ENCODE results near the gene SH3PXD2A.
A peak's percentile ranks its signal among the peaks of the same experiment; 100 is the strongest.

The SH3PXD2A gene

DNA sequence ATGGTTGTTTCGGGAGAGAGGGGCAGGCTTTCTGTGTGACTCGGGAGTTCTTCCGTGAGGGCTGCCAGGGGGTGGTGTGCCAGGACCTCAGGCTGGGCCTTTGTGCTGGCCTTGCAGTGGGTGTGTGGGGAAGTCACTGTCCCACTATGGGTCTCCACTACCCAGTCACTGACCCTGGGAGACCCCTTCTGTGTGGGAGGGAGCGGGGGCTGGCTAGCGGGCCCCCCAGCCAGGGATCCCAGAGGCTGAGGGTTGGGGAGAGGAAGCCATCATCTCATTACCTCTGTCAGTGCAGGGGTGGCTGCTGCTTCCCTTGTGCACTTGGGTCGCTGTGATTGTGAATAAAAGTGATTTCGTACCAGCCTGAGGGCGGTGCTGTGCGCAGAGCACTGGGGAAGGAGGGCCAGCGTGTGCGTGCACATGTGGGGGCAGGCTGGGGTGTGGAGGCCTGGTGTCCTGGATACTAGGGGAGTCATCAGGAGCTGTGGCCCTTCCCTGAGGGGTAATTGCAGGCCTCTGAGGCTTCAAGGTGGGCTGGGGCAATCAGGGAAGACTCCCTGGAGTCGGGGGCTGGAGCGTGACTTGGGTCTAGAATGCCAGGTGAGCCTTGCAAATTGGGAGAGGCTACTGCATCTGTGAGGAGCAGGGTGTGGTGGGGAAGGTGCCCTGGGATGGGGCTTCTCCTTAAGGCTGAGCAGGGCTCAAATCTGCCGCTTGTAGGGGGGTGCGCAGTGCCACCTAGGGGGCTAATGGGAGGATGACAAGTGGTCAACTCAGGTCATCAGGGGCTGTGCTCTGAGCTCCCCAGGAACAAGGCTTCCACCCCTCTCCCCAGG, 263.0 kb downstream of the SH3PXD2A start:
- Mint-ChIP-seq H3K27me3 (no peaks in the 10 kb centered on the region), H3K36me3 (ENCODE audit: low read depth) (no peaks in the 10 kb centered on the region), H3K4me1 (ENCODE audit: low read depth) (no peaks in the 10 kb centered on the region), H3K9me3 (no peaks in the 10 kb centered on the region), H3K4me3 (no peak overlapping the region), H3K27ac (no peak overlapping the region)
- peak; percentile 56 for DNase-seq

DNA sequence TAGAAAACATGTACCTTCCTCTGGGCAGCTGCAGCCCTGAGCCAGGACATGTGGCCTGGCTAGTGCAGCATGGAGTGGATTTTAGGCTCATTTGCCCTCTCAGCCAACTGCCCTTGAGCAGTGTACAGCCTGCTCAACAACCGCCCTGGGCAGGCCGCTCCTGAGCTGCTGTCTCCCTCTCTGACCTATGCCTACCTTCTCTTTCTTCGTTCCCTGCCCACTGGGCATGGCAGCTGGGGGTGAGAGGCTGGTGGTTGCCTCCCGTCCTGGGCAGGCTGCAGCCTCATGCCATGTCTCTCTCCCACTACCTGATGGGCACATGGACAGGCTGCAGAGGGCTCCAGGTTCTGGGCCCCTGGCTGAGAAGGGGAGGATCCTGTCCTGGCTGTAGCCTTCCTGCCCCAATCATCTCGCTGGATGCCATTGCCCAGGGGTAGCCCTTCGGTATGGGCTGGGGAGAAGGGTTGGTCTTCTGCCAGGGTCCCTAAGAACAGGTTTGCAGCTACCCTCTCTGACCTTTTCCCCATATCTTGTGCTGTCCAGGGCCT, 264.6 kb downstream of the SH3PXD2A start:
- Mint-ChIP-seq H3K4me1 (ENCODE audit: low read depth) (peaks cover 1% of the 10 kb centered on the region), H3K27ac (no peak overlapping the region), H3K27me3 (no peaks in the 10 kb centered on the region), H3K4me3 (no peak overlapping the region), H3K9me3 (no peaks in the 10 kb centered on the region), H3K36me3 (ENCODE audit: low read depth) (no peaks in the 10 kb centered on the region)
- DNase-seq = no peak

DNA sequence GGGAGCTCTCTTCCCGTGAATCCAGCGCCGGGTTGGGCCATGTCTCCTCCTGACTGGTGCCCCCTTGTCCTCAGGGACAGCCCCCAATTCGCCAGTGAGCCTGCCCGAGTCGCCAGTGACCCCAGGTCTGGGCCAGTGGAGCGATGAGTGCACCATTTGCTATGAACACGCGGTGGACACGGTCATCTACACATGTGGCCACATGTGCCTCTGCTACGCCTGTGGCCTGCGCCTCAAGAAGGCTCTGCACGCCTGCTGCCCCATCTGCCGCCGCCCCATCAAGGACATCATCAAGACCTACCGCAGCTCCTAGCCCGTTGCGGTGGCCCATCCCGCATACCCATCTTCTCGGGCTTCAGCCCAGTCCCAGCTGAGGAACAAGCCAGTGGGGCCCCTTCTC, 265.3 kb downstream of the SH3PXD2A start:
- no peaks in the 10 kb centered on the region for H3K9me3 Mint-ChIP-seq
- H3K4me3 Mint-ChIP-seq = no peak overlapping the region
- no peaks in the 10 kb centered on the region for H3K36me3 Mint-ChIP-seq (ENCODE audit: low read depth)
- H3K27me3 Mint-ChIP-seq = no peaks in the 10 kb centered on the region
- peaks cover 5% of the 10 kb centered on the region for H3K4me1 Mint-ChIP-seq (ENCODE audit: low read depth)
- no peak overlapping the region for H3K27ac Mint-ChIP-seq
- DNase-seq = no peak

DNA sequence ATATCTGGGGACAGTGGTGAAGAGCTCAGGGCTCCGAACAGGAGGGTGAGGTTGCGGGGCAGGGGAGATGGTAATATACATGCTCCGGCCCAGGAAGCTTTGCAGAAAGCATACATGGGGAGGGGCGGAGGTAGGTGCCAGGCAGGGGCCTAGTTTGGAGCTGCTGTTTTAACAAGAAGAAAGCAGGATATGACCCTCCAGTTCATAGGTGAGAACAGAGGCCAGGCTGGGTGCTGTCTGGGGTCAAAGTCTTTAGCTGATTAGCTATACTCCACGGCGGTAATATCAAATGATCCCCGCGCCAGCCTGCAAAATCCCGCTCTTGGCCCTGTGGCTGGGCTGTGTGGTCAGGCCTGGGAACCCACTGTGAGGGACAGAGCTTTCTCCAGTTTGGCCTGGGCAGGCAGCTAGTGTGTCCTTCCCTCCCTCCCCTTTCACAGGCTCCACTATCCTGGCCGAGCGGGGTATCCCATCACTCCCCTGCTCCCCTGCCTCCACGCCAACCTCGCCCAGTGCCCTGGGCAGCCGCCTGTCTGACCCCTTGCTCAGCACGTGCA, 266.2 kb downstream of the SH3PXD2A start:
- Mint-ChIP-seq H3K36me3 (ENCODE audit: low read depth) (no peaks in the 10 kb centered on the region), H3K27ac (no peak overlapping the region), H3K9me3 (no peaks in the 10 kb centered on the region), H3K4me1 (ENCODE audit: low read depth) (peaks cover 7% of the 10 kb centered on the region), H3K4me3 (no peak overlapping the region), H3K27me3 (no peaks in the 10 kb centered on the region)
- no peak for DNase-seq

DNA sequence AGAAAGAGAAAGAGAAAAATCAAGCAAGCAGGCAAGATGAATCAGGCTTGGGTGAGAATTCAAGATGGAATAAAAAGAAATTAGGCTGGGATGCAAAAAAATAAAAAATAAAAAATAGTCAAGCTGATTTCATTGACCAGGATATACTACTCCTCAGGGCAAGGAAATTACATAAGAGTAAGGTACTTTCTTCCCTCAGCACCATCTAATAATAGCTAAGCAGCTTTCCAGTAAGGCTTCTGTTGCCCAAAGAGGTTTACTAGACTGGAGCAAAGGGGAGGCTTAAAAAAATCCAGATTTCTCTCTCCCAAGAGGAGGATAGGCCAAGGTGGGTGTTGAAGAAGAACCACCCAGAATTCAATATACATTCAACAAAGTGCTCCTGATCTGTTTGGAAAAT, 268.3 kb downstream of the SH3PXD2A start:
- Mint-ChIP-seq H3K9me3 (no peaks in the 10 kb centered on the region), H3K27ac (no peak overlapping the region), H3K27me3 (no peaks in the 10 kb centered on the region), H3K4me3 (no peak overlapping the region), H3K4me1 (ENCODE audit: low read depth) (peaks cover 12% of the 10 kb centered on the region), H3K36me3 (ENCODE audit: low read depth) (no peaks in the 10 kb centered on the region)
- no peak for DNase-seq

DNA sequence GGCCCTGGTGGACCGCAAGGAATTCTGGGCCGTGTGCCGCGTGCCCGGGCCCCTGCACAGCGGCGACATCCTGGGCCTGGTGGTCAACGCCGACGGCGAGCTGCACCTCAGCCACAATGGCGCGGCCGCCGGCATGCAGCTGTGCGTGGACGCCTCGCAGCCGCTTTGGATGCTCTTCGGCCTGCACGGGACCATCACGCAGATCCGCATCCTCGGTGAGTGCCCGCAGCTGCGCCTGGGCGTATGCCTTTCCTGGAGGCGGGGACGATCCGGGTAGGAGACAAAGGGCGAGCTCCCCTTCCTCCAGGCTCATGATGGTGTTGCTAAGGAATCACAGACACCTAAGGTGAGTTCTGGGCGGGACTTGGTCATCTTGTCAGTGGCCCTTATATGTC, 270.4 kb downstream of the SH3PXD2A start:
- peak overlapping the region; percentile 66 for H3K4me3 Mint-ChIP-seq
- H3K9me3 Mint-ChIP-seq = no peaks in the 10 kb centered on the region
- no peak for DNase-seq
- peaks cover 12% of the 10 kb centered on the region for H3K4me1 Mint-ChIP-seq (ENCODE audit: low read depth)
- H3K27ac Mint-ChIP-seq = peak overlapping the region; percentile 8
- H3K27me3 Mint-ChIP-seq = no peaks in the 10 kb centered on the region
- no peaks in the 10 kb centered on the region for H3K36me3 Mint-ChIP-seq (ENCODE audit: low read depth)

DNA sequence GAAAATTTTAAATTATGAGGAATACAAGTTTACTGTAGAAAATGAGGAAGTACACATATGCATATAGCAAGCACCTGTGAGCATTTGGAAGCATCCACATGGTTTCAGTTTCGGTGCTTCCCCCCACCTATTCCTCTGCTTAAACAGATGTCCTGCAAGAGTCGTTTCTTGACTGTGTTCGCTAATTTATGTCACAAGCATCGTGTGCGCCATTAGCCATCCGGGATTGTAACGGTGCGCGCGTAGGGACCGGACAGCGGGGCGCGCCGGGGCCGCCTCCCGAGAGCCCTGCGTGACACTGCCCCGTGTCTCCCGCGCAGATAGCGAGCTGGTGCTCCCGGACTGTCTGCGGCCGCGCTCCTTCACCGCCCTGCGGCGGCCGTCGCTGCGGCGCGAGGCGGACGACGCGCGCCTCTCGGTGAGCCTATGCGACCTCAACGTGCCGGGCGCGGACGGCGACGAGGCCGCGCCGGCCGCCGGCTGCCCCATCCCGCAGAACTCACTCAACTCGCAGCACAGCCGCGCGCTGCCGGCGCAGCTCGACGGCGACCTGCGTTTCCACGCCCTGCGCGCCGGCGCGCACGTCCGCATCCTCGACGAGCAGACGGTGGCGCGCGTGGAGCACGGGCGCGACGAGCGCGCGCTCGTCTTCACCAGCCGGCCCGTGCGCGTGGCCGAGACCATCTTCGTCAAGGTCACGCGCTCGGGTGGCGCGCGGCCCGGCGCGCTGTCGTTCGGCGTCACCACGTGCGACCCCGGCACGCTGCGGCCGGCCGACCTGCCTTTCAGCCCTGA, 271.0 kb downstream of the SH3PXD2A start:
- Mint-ChIP-seq H3K36me3 (ENCODE audit: low read depth) (no peaks in the 10 kb centered on the region), H3K9me3 (no peaks in the 10 kb centered on the region), H3K4me1 (ENCODE audit: low read depth) (peaks cover 12% of the 10 kb centered on the region), H3K4me3 (peak overlapping the region; percentile 72), H3K27me3 (no peaks in the 10 kb centered on the region), H3K27ac (peak overlapping the region; percentile 71)
- peak; percentile 77 for DNase-seq

DNA sequence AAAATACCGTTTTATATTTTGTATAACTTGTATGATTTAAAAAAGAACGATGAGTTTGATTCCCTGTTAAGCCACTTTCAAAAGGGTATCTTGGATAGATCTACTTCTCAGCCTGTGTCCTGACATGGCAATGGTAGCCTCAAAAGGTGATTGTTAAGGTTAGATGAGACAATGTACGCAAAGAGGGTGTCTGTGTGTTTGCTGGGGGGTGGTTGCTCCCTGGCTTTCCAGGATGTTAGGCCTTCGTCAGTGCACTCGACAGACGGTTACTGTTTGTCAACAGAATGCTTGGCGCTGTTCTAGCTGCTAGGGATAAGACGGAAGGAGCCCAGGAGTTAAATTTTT, 271.5 kb downstream of the SH3PXD2A start:
- DNase-seq = peak; percentile 41
- Mint-ChIP-seq H3K9me3 (no peaks in the 10 kb centered on the region), H3K4me1 (ENCODE audit: low read depth) (peaks cover 12% of the 10 kb centered on the region), H3K36me3 (ENCODE audit: low read depth) (no peaks in the 10 kb centered on the region), H3K27ac (peak overlapping the region; percentile 71), H3K4me3 (peak overlapping the region; percentile 72), H3K27me3 (no peaks in the 10 kb centered on the region)

DNA sequence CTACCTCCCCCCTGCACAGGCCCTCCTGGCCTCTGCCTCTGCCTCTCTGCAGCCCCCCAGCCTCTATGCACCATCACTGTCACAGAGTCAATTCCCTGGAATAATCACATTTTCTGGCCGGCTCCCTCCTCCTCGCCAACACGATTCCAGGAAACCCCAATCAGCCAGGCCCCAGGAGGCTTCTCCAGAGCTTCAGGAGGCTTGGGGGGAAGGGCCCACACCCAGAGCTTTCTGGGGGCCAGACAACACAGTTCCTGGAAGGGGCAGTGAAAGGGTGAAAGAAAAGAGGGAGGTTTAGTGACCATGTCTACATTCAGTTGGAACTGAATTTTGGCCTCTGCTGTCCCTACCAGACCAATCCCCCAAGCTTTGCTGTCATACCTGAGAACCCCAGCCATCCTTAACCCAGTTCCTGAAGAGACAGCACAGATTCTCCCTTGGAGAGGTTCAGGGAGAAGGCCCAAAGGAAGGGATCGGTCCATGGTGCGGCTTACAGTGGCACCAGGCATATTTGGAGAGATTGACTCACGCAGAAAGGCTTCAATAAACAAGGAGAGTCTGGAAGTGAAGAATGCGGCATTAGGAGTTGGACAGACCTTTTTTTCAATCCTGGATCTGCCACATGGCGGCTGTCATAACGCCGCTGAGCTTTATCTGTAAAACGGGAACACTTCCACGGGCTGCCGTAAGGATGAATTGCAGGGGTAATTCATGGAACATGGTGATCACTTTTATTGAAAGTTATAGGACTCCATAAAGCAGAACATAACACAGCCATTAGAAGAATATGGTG, 272.8 kb downstream of the SH3PXD2A start:
- Mint-ChIP-seq H3K36me3 (ENCODE audit: low read depth) (no peaks in the 10 kb centered on the region), H3K9me3 (no peaks in the 10 kb centered on the region), H3K4me3 (no peak overlapping the region), H3K27ac (no peak overlapping the region), H3K4me1 (ENCODE audit: low read depth) (peaks cover 12% of the 10 kb centered on the region), H3K27me3 (no peaks in the 10 kb centered on the region)
- DNase-seq = no peak

DNA sequence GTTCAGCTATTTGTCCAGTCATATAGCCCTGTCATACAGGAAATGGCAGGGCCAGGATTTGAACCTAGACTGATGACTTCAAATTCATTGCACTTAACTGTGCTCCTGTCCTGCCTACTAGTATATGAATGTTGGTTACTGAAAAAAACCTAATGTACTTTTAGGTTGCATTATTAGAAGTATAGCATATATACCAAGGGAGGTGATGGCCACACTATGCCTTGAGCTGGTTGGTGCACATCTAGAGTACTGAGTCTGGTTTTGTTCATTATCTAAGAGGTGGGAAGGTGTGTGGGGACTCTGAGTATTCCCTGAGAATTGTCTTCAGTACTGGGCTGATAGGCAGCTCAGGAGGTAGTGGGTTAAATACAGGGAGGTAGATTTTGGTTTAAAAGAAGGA, 273.9 kb downstream of the SH3PXD2A start:
- H3K4me1 Mint-ChIP-seq (ENCODE audit: low read depth) = peaks cover 12% of the 10 kb centered on the region
- no peaks in the 10 kb centered on the region for H3K36me3 Mint-ChIP-seq (ENCODE audit: low read depth)
- DNase-seq = no peak
- H3K4me3 Mint-ChIP-seq = no peak overlapping the region
- H3K27ac Mint-ChIP-seq = no peak overlapping the region
- no peaks in the 10 kb centered on the region for H3K27me3 Mint-ChIP-seq
- no peaks in the 10 kb centered on the region for H3K9me3 Mint-ChIP-seq

DNA sequence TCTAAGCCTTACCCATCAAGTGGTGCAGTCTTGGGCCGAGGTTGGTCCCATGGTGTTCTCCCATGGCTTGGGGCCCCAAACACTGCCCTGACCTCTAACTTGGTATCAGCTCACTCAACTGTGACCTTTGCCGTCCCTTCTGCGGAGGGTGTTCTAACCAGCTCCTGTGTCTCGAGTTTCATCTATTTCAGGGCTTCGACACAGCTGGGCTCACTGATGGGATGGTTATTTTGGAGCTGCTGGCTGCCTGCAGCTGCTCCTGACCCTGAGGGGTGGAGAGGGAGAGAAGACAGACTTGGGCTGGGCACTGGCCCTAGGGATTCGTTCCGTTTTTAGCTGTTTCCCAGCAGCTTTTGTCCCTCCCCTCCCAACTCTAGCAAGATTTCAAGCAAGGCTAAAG, 274.9 kb downstream of the SH3PXD2A start:
- H3K27me3 Mint-ChIP-seq = no peaks in the 10 kb centered on the region
- H3K4me1 Mint-ChIP-seq (ENCODE audit: low read depth) = peaks cover 10% of the 10 kb centered on the region

DNA sequence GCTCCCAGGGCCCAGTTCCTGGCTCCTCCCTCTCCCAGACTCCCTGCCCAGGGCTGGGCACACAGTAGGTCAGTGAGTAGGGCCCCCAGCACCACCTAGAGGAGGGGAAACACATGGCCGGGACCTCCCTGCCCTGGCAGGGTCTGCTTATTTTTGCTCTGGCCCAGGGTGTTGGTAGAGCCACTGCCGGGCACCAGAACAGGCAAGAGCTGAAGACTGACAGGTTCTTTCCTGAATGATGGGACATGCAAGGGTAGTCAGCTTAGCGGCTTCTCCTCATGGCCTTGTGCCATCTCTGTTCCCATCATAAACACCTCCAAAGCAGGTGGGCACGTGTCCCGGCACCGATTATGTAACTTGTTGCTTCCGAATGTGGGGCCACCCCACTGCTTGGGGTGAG, 275.4 kb downstream of the SH3PXD2A start:
- no peak overlapping the region for H3K4me3 Mint-ChIP-seq
- no peaks in the 10 kb centered on the region for H3K27me3 Mint-ChIP-seq
- H3K4me1 Mint-ChIP-seq (ENCODE audit: low read depth) = peaks cover 7% of the 10 kb centered on the region
- no peak overlapping the region for H3K27ac Mint-ChIP-seq
- no peaks in the 10 kb centered on the region for H3K36me3 Mint-ChIP-seq (ENCODE audit: low read depth)
- no peaks in the 10 kb centered on the region for H3K9me3 Mint-ChIP-seq
- DNase-seq = no peak

More for the DNA sequence above, 274.9 kb downstream of the SH3PXD2A start:
- DNase-seq = no peak
- no peaks in the 10 kb centered on the region for H3K36me3 Mint-ChIP-seq (ENCODE audit: low read depth)
- no peaks in the 10 kb centered on the region for H3K9me3 Mint-ChIP-seq
- H3K27ac Mint-ChIP-seq = no peak overlapping the region
- no peak overlapping the region for H3K4me3 Mint-ChIP-seq

DNA sequence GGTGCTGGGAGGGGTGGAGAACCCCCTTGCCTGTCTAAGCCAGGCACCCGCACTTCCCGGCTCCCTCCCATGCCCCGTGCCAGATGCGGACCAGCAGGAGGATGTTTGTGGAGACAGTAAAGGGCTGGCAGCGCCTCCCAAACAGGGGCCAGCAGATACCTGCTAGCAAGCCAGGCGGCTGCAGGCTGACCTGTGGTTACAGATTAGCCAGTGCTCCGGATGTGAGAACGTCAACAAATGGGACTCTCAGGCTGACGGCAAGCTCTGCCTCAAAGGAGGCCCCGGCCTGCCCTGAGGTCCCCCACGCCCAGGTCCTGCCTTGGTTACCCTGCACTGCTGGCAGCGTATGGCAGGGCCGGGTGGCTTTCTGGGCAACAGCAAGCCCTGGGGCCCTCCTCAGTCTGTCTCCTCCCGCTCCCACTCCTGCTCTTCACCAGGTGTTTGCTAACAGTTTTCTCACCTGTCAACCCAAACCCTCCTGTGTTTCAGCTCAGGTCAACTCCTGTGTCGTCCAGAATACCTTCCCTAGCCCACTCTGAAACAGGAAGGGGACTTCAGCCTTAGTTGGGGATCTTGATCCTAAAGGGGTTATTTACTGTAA, 276.5 kb downstream of the SH3PXD2A start:
- no peaks in the 10 kb centered on the region for H3K9me3 Mint-ChIP-seq
- no peak overlapping the region for H3K27ac Mint-ChIP-seq
- no peaks in the 10 kb centered on the region for H3K36me3 Mint-ChIP-seq (ENCODE audit: low read depth)
- H3K4me3 Mint-ChIP-seq = no peak overlapping the region
- H3K27me3 Mint-ChIP-seq = no peaks in the 10 kb centered on the region
- DNase-seq = no peak
- H3K4me1 Mint-ChIP-seq (ENCODE audit: low read depth) = peaks cover 3% of the 10 kb centered on the region

DNA sequence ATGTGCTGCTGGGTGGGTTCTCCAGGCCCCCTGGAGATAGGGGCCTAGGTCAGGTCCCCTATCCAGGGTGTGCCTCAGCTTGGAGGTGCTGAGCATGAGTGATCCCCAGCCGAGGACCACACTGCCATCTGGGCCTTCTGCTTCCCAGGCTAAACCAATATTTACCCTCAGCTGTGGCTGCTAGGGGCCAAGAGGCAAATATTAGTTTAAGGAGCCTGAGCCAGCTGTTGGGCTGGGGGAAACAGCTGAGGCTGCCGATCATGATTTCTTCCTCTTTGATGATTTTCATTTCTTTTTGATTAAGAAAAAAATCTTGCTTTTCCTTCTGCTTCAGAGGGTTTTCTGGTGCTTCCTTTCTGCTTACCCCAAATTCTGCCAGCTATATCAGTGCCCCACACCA, 278.5 kb downstream of the SH3PXD2A start:
- no peaks in the 10 kb centered on the region for H3K4me1 Mint-ChIP-seq (ENCODE audit: low read depth)
- no peaks in the 10 kb centered on the region for H3K9me3 Mint-ChIP-seq
- H3K36me3 Mint-ChIP-seq (ENCODE audit: low read depth) = no peaks in the 10 kb centered on the region
- no peak overlapping the region for H3K27ac Mint-ChIP-seq
- no peak overlapping the region for H3K4me3 Mint-ChIP-seq
- H3K27me3 Mint-ChIP-seq = no peaks in the 10 kb centered on the region
- DNase-seq = no peak
